ENCODE results near the gene TPD52L2.
"Not testable (repeated sequence)": the region's sequence is repeated elsewhere in the genome, so short reads cannot be mapped to it uniquely, and the experiment has no call there.

Gene TPD52L2

DNA sequence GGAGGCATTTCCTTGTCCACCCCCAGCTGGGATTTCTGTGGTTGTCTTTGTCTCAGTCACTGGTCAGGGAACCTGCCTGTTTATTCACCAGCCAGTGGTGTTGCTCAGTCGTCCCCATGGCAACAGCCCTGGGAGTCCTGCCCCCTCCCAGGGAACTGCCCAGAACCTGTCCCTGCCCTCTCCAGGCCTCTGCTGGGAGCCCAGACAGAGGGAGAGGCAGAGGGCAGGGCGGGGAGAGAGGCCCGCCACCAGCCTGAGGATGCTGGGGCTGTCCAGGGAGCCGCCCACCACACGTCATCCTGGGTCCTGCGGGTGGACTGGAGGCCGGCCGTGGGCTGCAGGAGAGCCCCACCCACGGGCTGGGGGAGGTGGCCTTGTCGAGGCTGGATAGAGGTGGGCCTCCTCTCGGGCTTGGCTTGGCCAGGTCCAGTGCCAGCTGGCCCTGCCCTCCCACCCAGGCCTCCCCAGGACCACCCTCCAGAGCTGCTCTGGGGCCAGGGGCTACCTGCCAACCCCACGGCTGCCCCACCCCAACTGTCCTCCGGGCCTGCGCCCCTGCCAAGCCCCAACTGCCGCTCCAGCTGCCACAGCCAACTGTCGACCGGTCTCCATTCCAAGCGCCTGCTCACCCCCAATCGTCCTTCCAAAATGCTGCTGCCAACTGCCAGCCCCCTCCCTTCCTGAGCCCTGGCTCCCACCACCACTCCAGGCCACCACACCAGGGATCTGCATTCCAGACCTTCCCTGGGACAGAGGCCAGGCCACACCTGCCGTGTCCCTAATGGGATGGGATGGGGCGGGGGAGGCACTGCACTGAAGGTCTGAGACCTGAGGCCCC, 29.8 kb upstream of the TPD52L2 start:
- no peak for DNase-seq (ENCODE audit: low spot score)

DNA sequence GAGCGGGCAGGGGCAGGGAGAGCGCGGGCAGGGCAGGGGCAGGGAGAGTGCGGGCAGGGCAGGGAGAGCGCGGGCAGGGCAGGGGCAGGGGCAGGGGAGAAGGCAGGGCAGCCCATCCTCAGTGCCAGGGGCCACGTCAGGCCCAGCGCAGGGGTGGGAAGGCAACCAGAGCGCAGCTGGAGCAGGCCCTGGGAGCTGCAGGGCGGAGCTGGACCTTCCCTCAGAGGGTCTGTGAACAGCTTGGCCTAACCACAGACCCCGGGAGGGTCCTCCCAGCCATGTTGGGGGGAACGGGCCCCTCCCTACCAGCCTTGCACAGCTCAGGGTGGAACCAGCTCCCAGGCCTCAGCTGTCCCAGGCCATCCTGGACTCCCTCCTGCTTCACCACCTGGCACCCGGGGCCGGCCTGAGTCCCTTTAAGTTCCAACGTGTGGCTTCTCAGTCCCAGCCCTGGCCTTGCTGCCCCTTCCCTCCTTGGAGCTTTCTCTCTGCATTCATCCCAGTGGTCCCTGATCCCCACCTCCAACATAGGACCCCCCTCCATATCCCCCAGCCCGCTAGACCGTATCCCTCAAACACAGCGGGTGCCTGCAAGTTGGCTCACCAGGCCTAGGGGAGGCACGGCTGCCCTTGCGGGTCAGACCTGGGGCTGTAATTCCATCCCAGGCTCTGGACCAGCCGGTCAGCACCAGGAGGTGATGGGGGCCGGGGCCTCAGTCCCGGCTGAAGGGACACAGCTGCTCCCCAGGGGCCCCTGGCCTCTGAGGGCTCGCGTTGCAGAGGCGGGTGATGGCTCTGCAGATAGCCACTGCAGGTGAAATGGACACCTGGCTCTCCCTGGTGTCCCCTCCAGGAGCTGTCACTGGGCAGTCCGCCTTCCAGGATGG, 28.4 kb upstream of the TPD52L2 start:
- no peak for DNase-seq (ENCODE audit: low spot score)

DNA sequence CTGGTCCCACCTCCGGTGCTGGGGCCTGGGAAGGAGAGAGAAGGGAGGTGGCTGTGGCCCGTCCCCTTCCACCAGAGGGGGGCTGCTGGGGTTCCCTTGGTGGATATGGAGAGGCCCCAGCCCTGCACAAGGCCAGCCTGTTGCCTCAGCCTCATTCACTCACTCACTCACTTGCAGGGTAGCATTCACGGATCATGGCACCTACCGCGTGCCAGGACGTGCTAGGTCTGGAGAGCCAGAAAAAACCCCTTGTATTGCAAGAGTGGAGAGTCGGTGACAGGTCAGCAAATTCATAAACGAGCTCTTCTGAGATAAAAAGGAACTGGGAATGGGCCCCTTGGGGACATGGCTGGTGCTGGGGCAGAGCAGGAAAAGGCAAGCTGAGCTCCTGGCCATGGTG, 27.6 kb upstream of the TPD52L2 start:
- no peak for DNase-seq (ENCODE audit: low spot score)

DNA sequence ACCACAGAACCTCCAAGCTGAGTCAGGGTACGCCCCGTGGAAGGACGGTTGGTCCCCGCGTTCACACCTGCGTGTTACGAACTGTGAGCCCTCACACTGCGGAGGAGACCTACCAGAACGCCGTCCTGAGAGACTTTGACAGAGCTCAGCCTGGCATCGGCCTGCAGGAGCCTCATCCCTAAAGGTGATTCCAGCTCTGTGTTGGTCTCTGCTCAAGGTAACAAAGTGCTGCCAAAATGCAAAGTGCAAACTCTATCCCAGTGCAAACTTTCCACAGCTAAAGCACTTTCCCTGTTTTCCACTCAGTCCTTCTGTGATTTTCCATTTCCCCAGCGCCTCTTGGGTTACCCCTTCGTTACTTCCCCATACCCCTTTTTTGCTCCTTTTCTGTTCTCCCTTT, 25.4 kb upstream of the TPD52L2 start:
- DNase-seq (ENCODE audit: low spot score): no peak

DNA sequence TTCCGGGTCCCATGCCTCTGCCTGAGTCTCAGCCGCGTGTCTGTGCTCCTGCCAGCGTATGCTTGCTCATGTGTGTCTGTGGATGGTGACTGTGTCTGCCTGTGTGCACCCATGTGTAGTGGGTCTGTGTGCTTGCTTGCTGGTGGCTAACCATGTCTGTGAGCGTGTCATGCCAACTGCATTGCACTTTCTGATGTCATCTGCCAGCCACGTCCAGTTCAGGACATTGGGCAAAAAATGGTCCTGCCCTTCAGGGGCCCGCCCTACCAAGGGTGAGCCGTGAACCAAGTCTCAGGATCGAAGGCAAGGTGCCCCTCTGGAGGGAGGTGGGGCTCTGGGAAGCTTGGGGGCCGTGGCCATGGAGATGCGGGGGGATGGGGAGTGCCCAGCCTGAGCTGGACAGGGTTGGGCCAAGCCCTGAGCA, 24.7 kb upstream of the TPD52L2 start:
- no peak for DNase-seq (ENCODE audit: low spot score)

DNA sequence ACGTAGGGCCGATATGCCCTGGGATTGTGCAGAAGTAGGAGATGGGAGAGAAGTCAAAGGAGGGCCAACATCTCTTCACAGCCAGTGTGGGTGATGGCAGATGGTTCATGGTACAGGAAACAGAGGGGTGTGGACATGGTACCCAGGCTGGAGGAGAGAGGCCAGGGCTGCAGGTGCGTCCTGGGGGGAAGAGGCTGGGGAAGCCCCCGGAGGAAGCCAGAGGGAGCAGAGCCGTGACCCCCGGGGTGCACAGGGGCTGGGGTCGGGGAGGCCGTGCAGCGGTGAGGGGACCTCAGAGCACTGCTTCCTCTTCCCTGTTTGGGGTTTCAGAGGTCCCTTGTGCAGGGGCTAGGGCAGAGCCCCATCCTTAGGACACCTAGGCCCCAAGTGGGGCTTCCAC, 22.8 kb upstream of the TPD52L2 start:
- no peak for DNase-seq (ENCODE audit: low spot score)

DNA sequence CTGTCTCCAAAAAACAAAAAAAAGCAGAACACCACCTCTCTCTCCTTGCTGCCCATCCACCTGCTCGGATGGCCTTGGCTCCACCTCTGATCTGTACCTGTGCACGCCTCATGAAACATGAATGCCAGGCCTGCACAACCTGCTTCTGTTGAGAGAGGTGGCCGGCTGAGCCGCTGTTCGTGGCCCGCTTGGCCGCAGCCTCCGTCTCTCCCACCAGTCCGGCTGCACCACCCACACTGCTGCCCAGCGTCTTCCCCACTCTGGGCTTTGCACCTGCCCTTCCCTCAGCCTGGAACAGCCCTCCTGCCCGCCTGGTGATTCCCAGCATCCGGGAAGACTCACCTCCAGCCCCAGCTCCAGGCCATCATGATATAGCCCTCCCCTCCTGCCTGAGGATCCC, 21.8 kb upstream of the TPD52L2 start:
- no peak for DNase-seq (ENCODE audit: low spot score)

DNA sequence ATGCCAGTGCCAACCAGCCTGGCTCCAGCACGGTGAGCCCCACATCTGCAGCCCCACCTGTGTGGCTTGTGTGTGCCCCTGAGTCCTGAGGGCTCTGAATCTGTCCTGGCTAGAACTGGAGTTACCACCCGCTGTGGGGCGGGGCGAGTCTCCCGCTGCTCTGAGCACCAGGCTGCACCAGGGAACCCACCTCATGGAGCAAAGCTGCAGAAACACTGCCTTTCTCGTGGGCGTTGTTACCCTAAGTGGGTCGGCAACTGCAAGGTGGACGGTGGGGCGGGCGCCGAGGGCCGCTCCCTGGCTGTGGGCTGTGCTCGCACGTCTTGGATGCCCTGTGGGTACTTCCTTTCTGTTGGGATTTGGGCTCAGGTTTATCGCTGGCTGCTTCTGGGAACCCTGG, 21.3 kb upstream of the TPD52L2 start:
- DNase-seq (ENCODE audit: low spot score): no peak

DNA sequence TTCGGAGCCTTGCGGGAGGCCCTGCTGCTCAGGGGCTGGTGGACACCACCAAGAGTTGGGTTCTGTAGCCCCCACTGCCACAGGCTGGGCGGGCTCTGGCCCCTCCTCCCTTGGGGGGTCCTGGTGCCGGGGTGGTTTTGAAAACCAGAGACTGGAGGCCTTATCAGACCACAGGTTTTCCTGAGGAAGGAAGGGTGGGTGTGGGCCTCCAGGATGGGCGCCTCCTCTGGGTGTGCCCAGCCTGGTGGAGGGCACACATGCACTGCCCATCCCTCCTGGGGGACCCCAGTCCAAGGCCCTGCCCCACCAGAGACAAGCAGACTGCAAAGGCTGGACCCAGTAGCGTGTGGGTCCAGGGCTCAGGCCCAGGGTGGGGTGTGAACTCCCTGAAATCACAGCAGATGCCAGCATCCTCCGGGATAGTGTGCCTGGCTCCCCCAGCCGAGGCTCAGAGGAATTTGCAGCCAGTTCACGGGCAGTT, 20.5 kb upstream of the TPD52L2 start:
- no peak for DNase-seq (ENCODE audit: low spot score)

DNA sequence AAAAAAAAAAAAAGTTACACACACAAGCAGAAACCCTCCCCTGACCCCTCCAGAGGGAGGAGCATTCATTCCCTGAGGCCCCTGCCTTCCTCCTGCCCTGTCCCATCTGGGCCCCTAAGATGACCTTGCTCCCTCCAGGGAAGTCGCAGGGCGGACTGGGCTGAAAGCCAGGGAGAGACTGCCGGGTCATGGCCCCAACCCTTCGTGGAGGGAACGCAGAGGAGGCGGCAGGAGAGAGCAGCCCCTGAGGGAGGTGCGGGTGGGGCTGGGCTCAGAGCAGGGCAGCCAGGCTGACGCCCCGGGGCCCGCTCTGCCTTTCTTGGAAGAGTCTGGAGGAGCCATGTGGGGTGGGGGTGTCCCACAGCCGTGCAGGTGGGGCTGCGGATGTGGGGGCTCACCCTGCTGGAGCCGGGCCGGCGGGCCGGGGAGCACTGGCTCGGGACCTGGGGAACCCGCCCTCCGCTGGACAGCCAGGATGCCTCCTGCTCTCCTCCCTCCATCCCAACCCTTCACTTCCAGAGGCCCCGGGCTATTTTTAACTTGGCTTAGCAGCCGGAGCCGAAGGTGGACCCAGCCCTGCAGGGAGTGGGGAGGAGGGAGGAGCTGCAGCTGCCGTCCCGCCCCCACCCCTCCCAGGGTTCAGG, 18.8 kb upstream of the TPD52L2 start:
- DNase-seq (ENCODE audit: low spot score): no peak

DNA sequence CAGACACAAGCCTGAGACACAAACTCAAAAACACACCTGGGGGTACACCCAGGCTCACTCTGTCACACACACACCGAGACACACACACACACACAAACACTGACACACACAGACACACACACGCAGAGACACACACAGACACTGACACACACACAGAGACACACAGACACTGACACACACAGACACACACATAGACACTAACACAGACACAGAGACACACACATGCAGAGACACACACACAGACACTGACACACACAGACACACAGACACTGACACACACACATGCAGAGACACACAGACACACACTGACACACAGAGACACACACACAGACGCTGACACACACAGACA, 18.2 kb upstream of the TPD52L2 start:
- DNase-seq (ENCODE audit: low spot score): no peak

DNA sequence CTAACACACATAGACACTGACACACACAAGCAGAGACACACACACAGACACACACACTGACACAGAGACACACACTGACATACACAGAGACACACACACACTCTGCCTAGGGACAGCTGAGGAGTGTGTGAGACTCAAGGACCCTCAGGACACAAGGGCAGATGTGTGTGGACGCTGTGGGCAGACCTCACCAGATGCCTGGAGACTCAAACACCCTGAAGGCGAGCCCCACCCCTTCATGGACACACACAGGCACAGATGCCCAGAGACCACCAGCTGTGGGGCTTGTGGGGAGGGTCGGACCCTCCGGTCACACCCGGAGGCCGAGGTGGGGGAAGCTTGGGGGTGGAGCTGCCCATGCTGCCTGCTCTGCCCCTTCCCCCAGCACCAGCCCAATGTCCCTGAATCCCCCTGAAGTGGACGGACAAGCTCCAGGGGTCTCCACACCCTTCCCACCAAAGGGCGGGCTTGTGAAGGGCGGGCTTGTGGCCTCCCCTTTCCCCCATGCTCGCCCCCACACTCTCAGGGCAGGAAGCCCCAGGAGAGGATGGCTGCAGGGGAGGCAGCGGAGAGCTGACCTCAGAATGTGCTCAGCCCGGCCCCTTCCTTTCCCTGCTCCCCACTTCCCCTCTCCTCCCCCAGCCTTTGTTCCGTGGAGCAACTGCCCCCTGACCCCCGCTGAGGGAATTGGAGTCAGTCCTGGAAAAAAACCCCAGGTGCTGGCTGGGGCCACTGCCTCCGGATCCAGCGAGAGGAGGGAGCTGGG, 17.6 kb upstream of the TPD52L2 start:
- DNase-seq (ENCODE audit: low spot score): no peak

DNA sequence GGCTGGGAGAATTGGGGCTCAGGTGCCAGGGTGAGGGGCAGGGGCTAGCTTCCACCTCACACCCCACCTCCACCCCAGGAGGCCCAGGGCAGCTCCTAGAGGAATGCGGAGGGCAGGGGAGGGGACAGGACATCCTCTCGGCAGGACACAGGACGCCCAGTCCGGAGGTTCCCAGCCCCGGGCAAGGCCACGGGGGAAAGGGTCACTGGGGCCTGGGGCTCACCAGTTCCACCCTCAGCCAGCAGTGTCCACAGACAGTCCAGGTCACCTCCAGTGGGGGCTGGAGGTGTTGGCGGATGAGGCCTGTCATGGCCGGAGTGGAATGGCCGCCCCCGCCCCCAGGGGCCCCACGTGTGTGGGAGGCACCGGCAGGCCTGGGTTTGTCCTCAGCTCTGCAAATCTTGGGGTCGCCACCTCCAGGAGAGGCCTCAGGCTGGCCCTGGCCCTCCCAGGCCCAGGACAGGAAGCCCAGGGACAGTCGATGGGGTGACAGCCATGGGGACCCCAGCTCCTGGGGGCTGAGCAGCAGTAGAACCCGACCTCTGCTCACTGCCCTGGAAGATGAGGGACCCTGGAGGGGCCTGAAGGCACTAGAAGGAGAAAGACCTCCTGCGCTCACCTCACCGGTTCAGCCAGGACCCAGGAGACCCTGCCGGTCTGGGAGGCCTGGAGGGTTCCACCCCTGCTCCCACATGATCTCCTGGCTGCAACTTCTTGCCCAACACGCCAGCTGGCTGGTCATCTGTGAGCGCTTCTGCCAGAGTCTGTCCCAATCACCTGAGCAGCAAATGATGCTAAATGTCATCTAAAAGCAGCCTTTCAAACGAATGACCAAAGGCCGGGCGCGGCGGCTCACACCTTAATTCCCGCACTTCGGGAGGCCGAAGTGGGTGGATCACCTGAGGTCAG, 16.8 kb upstream of the TPD52L2 start:
- no peak for DNase-seq (ENCODE audit: low spot score)

DNA sequence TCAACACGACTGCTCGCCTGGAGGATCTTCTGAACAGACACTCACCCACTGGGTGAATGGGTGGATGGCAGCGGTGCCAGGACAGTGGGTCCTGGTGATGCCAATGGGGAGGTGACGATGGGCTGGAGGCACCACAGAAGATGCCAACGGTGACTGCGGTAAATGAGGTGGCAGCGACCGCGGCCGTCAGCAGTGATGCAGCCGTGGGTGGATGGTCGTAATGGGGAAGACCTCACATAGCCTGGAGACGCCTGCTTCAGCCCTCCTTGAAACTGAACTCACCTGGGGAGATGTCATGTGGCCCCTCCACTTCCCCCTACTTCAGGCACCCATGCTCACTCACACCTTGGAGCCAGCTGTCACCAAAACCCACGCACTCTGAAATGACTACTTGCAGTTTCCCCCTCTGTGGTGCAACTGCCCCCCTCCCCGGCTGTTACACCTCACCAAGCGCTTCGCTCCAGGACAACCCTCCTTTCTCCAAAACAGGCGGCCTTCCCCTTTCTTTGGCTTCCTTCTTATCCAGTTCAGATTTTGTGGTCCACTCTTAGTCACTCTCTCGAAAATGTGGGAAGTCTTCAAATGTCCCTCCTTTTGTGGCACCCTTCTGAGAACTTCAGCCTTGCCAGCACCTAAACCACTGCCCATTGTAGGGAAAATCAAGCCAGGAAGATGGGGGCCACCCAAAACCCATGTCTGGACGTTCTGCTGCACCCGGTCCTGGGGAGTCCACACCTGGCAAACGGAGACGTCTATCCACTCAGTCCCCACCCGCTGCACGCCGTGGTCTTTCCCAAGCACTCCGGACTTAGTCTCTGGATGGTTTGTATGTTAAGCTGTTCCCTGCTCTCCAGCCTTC, 14.2 kb upstream of the TPD52L2 start:
- no peak for DNase-seq (ENCODE audit: low spot score)

DNA sequence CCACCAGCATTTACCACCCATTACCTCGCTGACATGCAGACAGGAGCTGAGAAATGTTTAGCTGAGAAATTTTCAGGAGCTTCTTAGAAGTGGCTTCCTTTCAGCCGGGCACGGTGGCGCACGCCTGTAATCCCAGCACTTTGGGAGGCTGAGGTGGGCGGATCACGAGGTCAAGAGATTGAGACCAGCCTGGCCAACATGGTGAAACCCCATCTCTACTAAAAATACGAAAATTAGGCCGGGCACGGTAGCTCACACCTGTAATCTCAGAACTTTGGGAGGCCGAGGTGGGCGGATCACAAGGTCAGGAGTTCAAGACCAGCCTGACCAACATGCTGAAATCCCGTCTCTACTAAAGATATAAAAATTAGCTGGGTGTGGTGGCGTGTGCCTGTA, 13.5 kb upstream of the TPD52L2 start:
- not testable (repeated sequence) for DNase-seq (ENCODE audit: low spot score)

DNA sequence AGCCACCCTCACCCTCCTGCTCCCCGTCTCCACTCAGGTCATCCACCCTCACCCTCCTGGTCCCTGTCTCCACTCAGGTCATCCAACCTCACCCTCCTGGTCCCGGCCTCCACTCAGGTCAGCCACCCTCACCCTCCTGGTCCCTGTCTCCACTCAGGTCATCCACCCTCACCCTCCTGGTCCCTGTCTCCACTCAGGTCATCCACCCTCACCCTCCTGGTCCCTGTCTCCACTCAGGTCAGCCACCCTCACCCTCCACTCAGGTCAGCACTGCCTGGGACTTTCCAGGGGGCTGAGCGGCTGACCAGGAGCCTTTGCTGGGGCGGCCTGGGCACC, 11.4 kb upstream of the TPD52L2 start:
- not testable (repeated sequence) for DNase-seq (ENCODE audit: low spot score)

DNA sequence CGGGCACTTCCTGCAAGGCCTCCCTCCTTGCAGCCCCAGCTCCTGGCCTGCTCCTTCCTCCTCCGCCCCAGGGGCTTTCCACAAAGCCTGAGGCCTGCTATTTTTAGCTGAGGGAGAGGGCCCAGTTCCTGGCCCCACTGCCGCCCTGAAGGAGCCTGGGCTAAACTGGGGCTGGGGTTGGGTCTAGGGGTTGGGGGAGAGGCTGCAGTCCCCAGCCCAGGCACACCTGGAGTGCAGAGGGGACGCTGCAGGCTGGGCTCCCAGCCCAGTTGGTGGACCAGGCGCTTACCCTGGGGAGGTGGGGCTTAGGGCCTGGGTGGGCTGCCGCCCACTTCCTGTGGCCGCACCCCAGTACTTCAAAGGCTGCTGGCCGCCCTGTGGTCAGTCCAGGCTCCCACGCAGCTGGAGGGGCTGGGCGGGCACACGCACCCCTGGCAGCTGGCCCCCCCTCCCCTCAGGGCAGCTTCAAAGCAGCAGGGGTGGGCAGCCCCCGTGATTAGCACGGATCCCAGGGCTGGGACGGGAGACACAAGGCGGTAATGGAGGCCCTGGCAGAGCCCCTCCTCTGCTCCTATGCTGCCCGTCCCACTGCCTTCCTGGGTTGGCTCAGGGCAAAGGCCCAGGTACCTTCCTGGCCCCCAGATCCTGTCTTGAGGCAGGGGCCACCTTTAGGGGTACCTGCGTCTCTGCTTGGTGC, 10.9 kb upstream of the TPD52L2 start:
- DNase-seq (ENCODE audit: low spot score): no peak

DNA sequence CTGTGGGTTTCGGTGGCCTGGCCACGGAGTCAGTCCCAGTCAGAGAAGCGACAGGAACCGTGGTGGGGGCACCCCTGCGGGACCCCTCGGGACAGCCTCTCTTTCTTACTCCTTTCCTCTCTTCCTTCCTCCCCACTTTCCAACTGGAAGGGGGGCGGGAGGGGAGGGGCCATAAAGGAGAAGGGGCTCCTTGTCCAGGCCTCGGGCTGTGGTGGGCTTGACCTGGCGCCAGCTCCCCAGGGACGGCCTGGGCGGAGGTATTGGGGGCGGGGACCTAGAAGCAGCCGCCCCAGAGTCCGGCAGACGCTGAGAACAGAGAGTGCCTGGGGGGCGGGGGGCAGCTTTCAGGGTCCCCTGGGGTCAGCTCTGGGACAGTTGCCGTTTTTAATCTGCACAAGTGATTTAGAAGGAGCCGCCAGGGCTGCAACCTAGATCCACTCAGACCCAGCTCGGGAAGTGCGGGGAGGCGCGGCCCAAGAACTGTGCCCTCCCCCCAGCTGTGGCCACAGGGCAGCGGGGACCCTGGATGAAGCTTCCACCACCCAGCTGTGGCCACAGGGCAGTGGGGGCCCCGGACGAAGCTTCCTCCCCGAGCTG, 10.2 kb upstream of the TPD52L2 start:
- DNase-seq (ENCODE audit: low spot score): no peak
